ENCODE data around the gene EYA2. TPM values are rescaled to one million over a fixed set of nuclear protein-coding genes. Genes with fewer than 3 reads are reported as not detected.

Gene EYA2
- total and polyA plus RNA-seq, 2 donors from 2014 or later = 2.6 to 7.9 TPM

DNA sequence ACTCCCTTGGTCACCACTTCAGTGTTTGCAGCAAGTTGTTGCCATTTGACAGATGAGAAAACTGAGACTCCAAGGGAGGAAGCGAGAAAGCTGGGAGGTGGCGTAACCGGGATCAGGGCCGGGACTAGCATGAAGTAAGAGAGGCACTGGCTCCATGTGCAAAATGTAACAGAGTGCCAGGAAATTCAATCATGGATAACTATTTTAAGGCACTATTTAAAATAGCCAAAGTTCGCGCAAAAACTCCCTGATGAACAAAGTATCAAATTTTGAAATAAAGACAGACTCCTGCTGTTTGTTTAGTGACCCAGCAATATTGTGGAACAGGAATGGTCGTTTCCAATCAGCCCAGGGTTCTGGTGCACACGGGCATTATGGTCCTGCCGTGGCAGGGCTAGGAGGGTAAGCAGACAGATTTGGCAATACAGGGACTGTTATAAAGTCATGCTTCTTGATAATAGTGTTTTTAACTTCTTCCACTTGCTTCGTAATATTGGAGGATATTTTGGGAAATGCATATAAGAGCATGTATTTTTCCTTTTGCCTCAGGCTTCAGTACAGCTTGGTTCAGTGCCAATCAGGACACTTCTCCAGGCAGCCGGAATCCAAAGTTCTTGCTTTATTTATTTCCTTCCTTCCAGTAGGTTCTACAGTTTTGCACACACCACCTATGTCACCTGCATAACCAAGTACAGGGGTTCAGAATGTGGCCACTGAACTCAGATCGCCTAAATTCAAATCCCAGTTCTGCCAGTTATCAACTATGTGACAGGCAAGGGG is 141.6 kb downstream of the EYA2 start:
- FAIRE-seq = no peak
- Histone ChIP-seq H3K27me3 (ENCODE audit: control insufficient read depth, insufficient read depth, low read length) (no peaks in the 10 kb centered on the region), H3K4me1 (ENCODE audit: control insufficient read depth in 2 of 3, insufficient read depth in 2 of 3, low read depth in 1 of 3, low read length in 3 of 3) (no peaks in the 10 kb centered on the region), H3K9ac (ENCODE audit: low read length in 3 of 3) (no peak overlapping the region), H3K4me3 (ENCODE audit: low read length in 3 of 3) (no peak overlapping the region), H3K36me3 (ENCODE audit: control insufficient read depth in 2 of 3, insufficient read depth in 3 of 3, low read length in 3 of 3) (no peaks in the 10 kb centered on the region), H3K9me3 (ENCODE audit: control insufficient read depth in 2 of 3, insufficient read depth in 1 of 3, low read length in 3 of 3) (peaks cover 0 to 2% (median 0%) of the 10 kb centered on the region in 3 donors), H3K27ac (ENCODE audit: low read depth in 2 of 2, low read length in 2 of 2) (no peak overlapping the region)
- DNase-seq = no peak
- no peak for TF ChIP-seq CTCF (IDR thresholded peaks at IDR 0.05; ENCODE audit: borderline replicate concordance, extremely low read depth, insufficient read depth)
- intact Hi-C loops (cut with DNase I) = no loop called here

- intact Hi-C loops (cut with DNase I) = no loop called here
- no peaks in the 10 kb centered on the region for H3K4me1 ChIP-seq (ENCODE audit: control insufficient read depth in 2 of 3, insufficient read depth in 2 of 3, low read depth in 1 of 3, low read length in 3 of 3)
- H3K4me3 ChIP-seq (ENCODE audit: low read length in 3 of 3) = no peak overlapping the region
- no peaks in the 10 kb centered on the region for H3K9me3 ChIP-seq (ENCODE audit: control insufficient read depth in 2 of 3, insufficient read depth in 1 of 3, low read length in 3 of 3)
- TF ChIP-seq CTCF (IDR thresholded peaks at IDR 0.05; ENCODE audit: borderline replicate concordance, extremely low read depth, insufficient read depth) = no peak
- no peak overlapping the region for H3K9ac ChIP-seq (ENCODE audit: low read length in 3 of 3)
- no peaks in the 10 kb centered on the region for H3K27me3 ChIP-seq (ENCODE audit: control insufficient read depth, insufficient read depth, low read length)
- FAIRE-seq (no peak), DNase-seq (no peak)
- H3K36me3 ChIP-seq (ENCODE audit: control insufficient read depth in 2 of 3, insufficient read depth in 3 of 3, low read length in 3 of 3) = no peaks in the 10 kb centered on the region
- no peak overlapping the region for H3K27ac ChIP-seq (ENCODE audit: low read depth in 2 of 2, low read length in 2 of 2)
These were observed 144.2 kb downstream of the EYA2 start for GRCh38 chr20:47038566-47039560.

DNA sequence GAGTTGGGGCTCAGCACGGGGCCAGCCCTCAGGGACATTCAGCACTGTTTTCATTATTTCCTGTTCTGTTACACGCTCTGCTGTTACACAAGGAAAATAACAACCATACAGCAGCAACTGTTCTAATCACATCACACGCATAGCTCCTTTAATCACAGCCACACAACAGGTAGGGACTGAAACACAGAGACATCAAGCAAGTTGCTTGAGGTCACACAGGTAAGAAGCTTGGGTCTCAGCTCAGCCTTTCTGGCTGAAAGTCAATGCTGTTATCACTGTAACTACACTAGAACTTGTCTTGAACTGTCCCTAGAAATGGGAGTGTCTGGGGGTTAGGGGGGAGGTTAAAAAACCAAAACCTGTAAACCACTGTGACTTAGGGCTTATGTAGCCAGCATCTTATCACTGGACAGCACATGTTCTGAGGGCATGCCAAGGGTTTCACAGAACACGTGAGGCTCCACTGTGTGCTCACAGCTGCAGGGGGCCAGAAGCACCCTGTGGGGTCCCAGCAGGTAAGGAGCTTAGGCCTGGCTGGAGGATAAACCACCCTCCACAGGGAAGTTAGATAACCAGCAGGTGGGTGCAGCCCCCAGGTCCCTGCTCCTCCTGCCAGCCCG is 146.0 kb downstream of the EYA2 start:
- intact Hi-C loops (cut with DNase I) = no loop called here
- FAIRE-seq = no peak
- TF ChIP-seq CTCF (IDR thresholded peaks at IDR 0.05; ENCODE audit: borderline replicate concordance, extremely low read depth, insufficient read depth) = no peak
- Histone ChIP-seq H3K9ac (ENCODE audit: low read length in 3 of 3) (no peak overlapping the region), H3K4me3 (ENCODE audit: low read length in 3 of 3) (no peak overlapping the region), H3K36me3 (ENCODE audit: control insufficient read depth in 2 of 3, insufficient read depth in 3 of 3, low read length in 3 of 3) (no peaks in the 10 kb centered on the region), H3K27me3 (ENCODE audit: control insufficient read depth, insufficient read depth, low read length) (no peaks in the 10 kb centered on the region), H3K27ac (ENCODE audit: low read depth in 2 of 2, low read length in 2 of 2) (no peak overlapping the region), H3K9me3 (ENCODE audit: control insufficient read depth in 2 of 3, insufficient read depth in 1 of 3, low read length in 3 of 3) (no peaks in the 10 kb centered on the region), H3K4me1 (ENCODE audit: control insufficient read depth in 2 of 3, insufficient read depth in 2 of 3, low read depth in 1 of 3, low read length in 3 of 3) (no peaks in the 10 kb centered on the region)
- DNase-seq = no peak

Data from kidney (tissue), 14 donors.